Neural cell (in vitro differentiated cells): ENCODE data around the gene GINS1. TPM values are rescaled to one million over a fixed set of nuclear protein-coding genes. Genes with fewer than 3 reads are reported as not detected.

Experiments used
- H2AFZ ChIP-seq: fragments of 200-600, 300-800 bp; sonication (generic), shearing (Covaris generic); 2 replicates; pipeline ENCODE4 v1.6.0; 2014; ENCODE audit warnings: low read depth, mild to moderate bottlenecking, antibody characterized with exemption, low read length, moderate library complexity
- H3F3A ChIP-seq: fragments of 200-600 bp; shearing (Covaris generic); 2 replicates; pipeline ENCODE4 v1.6.1; 2016; ENCODE audit warnings: mild to moderate bottlenecking, moderate library complexity, mixed read lengths, antibody characterized with exemption, low read length; ENCODE audit not compliant: insufficient read depth, poor library complexity, severe bottlenecking
- H3K27ac ChIP-seq: fragments of 200-600, 300-800 bp; sonication (generic), shearing (Covaris generic); 2 replicates; pipeline ENCODE4 v1.5.1; 2014; ENCODE audit warnings: mild to moderate bottlenecking, low read length, moderate library complexity
- H3K27me3 ChIP-seq: fragments of 300-800, 200-600 bp; sonication (generic), shearing (Covaris generic); 2 replicates; pipeline ENCODE4 v1.6.0; 2014; ENCODE audit warnings: mild to moderate bottlenecking, low read depth, low read length, moderate library complexity; ENCODE audit not compliant: insufficient read depth
- H3K36me3 ChIP-seq: fragments of 300-800, 200-600 bp; sonication (generic), shearing (Covaris generic); 2 replicates; pipeline ENCODE4 v1.5.1; 2014; ENCODE audit warnings: mild to moderate bottlenecking, antibody characterized with exemption, low read length, moderate library complexity; ENCODE audit not compliant: insufficient read depth
- H3K4me2 ChIP-seq: fragments of 300-800, 200-600 bp; sonication (generic), shearing (Covaris generic); 2 replicates; pipeline ENCODE4 v1.6.0; 2014; ENCODE audit warnings: mild to moderate bottlenecking, low read length
- H3K4me3 ChIP-seq: fragments of 300-800, 200-600 bp; sonication (generic), shearing (Covaris generic); 2 replicates; pipeline ENCODE4 v1.5.1; 2014; ENCODE audit warnings: mild to moderate bottlenecking, low read length, moderate library complexity
- H3K79me2 ChIP-seq: fragments of 200-600 bp; shearing (Covaris generic); replicated peaks from 2 replicates; pipeline ENCODE4 v1.6.0; 2014; ENCODE audit warnings: mild to moderate bottlenecking, low read length, moderate library complexity; ENCODE audit not compliant: insufficient read depth
- H3K9ac ChIP-seq: fragments of 300-800, 200-600 bp; sonication (generic), shearing (Covaris generic); 2 replicates; pipeline ENCODE4 v1.6.1; 2016; ENCODE audit warnings: mild to moderate bottlenecking, low read length, mixed read lengths
- H3K9me2 ChIP-seq: fragments of 200-600 bp; shearing (Covaris generic); 2 replicates; pipeline ENCODE4 v1.6.1; 2016; ENCODE audit warnings: mild to moderate bottlenecking, low read length, mixed read lengths; ENCODE audit not compliant: insufficient read depth
- H3K9me3 ChIP-seq: fragments of 200-600, 300-800 bp; sonication (generic), shearing (Covaris generic); 2 replicates; pipeline ENCODE4 v1.6.1; 2016; ENCODE audit warnings: mild to moderate bottlenecking, mixed run types, low read length, moderate library complexity, mixed read lengths
- H4K20me1 ChIP-seq: fragments of 200-600 bp; shearing (Covaris generic); 2 replicates; pipeline ENCODE4 v1.6.1; 2016; ENCODE audit warnings: mild to moderate bottlenecking, mixed run types; ENCODE audit not compliant: insufficient read depth
- EZH2 ChIP-seq: fragments of 200-600, 300-800 bp; shearing (Covaris generic), sonication (generic); IDR thresholded peaks from 2 replicates; pipeline ENCODE4 v1.6.1; 2014; ENCODE audit warnings: antibody characterized with exemption, low read length, borderline replicate concordance, mild to moderate bottlenecking; ENCODE audit not compliant: insufficient read depth, poor library complexity, severe bottlenecking
- POLR2AphosphoS5 ChIP-seq: IDR thresholded peaks from 2 replicates; pipeline ENCODE4 v1.6.1; 2012
- REST ChIP-seq: IDR thresholded peaks from 2 replicates; pipeline ENCODE4 v1.6.1; 2012; ENCODE audit warnings: borderline replicate concordance
- TAF1 ChIP-seq: IDR thresholded peaks from 2 replicates; pipeline ENCODE4 v1.6.1; 2012; ENCODE audit warnings: low read depth
- polyA plus RNA-seq: library from polyadenylated mRNA; depleted of rRNA; stranded (reverse); fragments of >200 nt; gene quantifications from 2 replicates; pipeline ENCODE4 v1.2.3, GENCODE V29; 2014
- TF ChIP-seq, protein P1 (sequence below): fragments of 450-650 bp; IDR thresholded peaks from 2 replicates; pipeline ENCODE4 v1.5.1; 2014; ENCODE audit warnings: antibody characterized with exemption, mild to moderate bottlenecking, moderate library complexity; ENCODE audit not compliant: poor library complexity, severe bottlenecking

Gene GINS1
- polyA plus RNA-seq, 1 donor from 2014 or later: 4.5 TPM

- no peak overlapping the region for H3K27ac ChIP-seq
- H4K20me1 ChIP-seq: no peaks in the 10 kb centered on the region
- no peaks in the 10 kb centered on the region for H3K9me2 ChIP-seq
- TF ChIP-seq TAF1 (no peak), POLR2AphosphoS5 (no peak), EZH2 (no peak), REST (no peak)
- TF ChIP-seq, protein P1, sequence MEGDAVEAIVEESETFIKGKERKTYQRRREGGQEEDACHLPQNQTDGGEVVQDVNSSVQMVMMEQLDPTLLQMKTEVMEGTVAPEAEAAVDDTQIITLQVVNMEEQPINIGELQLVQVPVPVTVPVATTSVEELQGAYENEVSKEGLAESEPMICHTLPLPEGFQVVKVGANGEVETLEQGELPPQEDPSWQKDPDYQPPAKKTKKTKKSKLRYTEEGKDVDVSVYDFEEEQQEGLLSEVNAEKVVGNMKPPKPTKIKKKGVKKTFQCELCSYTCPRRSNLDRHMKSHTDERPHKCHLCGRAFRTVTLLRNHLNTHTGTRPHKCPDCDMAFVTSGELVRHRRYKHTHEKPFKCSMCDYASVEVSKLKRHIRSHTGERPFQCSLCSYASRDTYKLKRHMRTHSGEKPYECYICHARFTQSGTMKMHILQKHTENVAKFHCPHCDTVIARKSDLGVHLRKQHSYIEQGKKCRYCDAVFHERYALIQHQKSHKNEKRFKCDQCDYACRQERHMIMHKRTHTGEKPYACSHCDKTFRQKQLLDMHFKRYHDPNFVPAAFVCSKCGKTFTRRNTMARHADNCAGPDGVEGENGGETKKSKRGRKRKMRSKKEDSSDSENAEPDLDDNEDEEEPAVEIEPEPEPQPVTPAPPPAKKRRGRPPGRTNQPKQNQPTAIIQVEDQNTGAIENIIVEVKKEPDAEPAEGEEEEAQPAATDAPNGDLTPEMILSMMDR: no peak
- no peaks in the 10 kb centered on the region for H3K27me3 ChIP-seq
- H3K9me3 ChIP-seq: no peaks in the 10 kb centered on the region
- no peaks in the 10 kb centered on the region for H3F3A ChIP-seq
- H3K9ac ChIP-seq: no peak overlapping the region
- H3K79me2 ChIP-seq: no peaks in the 10 kb centered on the region
- no peak overlapping the region for H3K4me3 ChIP-seq
- H2AFZ ChIP-seq: no peak overlapping the region
- H3K36me3 ChIP-seq: peaks cover 4% of the 10 kb centered on the region
- H3K4me2 ChIP-seq: no peak overlapping the region
Measured at GRCh38 chr20:25461281-25461650, 53.8 kb downstream of the GINS1 start.

DNA sequence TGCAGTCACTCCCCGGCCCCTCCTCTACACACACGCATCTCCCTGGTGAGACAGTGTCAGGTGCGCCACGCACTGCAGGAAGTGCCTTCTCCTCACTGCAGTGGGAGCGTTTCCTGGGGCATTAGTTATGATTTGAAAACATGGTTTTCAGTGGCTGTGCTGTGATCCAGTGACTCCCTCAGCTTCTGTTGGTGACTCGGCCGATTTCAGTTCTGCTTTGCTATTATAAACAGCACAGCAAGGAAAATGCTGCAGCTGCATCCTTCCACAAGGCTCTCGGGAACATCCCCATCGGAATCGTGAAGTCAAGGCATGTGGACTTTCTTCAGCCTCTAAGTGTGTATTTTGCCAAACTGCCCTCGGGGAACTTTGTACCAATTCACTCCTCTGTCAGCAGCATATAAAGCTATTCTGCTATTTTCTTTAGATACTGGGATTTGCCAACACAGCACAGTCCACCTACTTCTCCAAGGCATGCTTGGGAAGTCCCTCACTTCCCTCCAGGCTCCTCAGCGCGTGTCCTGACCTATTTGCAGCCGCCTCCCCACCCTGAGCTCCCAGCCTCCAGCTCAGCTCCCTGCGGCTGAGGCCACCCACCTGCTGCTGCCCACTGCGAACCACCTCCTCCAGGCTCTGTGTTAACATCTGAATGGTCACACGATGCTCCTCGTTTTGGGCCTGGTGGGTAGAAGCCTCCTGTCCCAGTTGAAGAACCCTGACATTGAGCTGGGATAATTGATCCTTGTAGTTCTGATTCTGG lies 54.5 kb downstream of the GINS1 start:
- Histone ChIP-seq H3K27ac (no peak overlapping the region), H3K36me3 (peaks cover 4% of the 10 kb centered on the region), H2AFZ (no peak overlapping the region), H3K4me3 (no peak overlapping the region), H3K27me3 (no peaks in the 10 kb centered on the region), H4K20me1 (no peaks in the 10 kb centered on the region), H3K9me3 (no peaks in the 10 kb centered on the region), H3K79me2 (no peaks in the 10 kb centered on the region), H3K4me2 (no peak overlapping the region), H3K9me2 (no peaks in the 10 kb centered on the region), H3K9ac (no peak overlapping the region), H3F3A (no peaks in the 10 kb centered on the region)
- no peak for TF ChIP-seq EZH2
- TF ChIP-seq, protein P1: no peak
